ENCODE measurements around the gene GRIN2C. TPM values are rescaled to one million over a fixed set of nuclear protein-coding genes. Genes with fewer than 3 reads are reported as not detected.

The GRIN2C gene
- total and polyA plus RNA-seq, 2 donors (not counting 3 experiments of a cell fraction or from before 2014, with no cell fraction given), result 0.04 to 0.60 TPM

- Histone ChIP-seq H3K4me3 (replicated peaks in 1 of 3; ENCODE audit: insufficient read depth in 1 of 3, low read depth in 1 of 3, low read length in 3 of 3) (no peak overlapping the region), H3K9me3 (replicated peaks; ENCODE audit: control insufficient read depth, insufficient read depth, low read length) (no peaks in the 10 kb centered on the region), H4K20me1 (replicated peaks; ENCODE audit: control insufficient read depth, extremely low read depth, insufficient read depth, low read length) (no peaks in the 10 kb centered on the region), H3K36me3 (ENCODE audit: control insufficient read depth in 2 of 2, extremely low read depth in 1 of 2, insufficient read depth in 2 of 2, low read length in 2 of 2) (peaks cover 8 to 10% of the 10 kb centered on the region in 2 experiments), H3K9me1 (replicated peaks; ENCODE audit: control insufficient read depth, extremely low read depth, insufficient read depth, low read length) (no peaks in the 10 kb centered on the region), H3K27me3 (ENCODE audit: control insufficient read depth in 2 of 2, insufficient read depth in 2 of 2, low read length in 2 of 2) (no peaks in the 10 kb centered on the region), H3K27ac (ENCODE audit: insufficient read depth, low read depth, low read length) (peak overlapping the region; percentile 21), H3K4me2 (ENCODE audit: insufficient read depth, low read length) (no peak overlapping the region), H3K9ac (replicated peaks; ENCODE audit: extremely low read depth, insufficient read depth, low read length) (no peak overlapping the region), H2AFZ (ENCODE audit: low read depth, low read length) (no peak overlapping the region), H3K79me2 (ENCODE audit: control insufficient read depth, insufficient read depth, low read length) (no peaks in the 10 kb centered on the region), H3K4me1 (ENCODE audit: control insufficient read depth, extremely low read depth, insufficient read depth, low read length) (peaks cover 24% of the 10 kb centered on the region)
- FAIRE-seq (no peak), DNase-seq (ENCODE audit: low read depth, low spot score) (no peak)
- no TSS peak for BruUV-seq (replicated peaks)
- TF ChIP-seq POLR2AphosphoS5 (IDR thresholded peaks at IDR 0.05; ENCODE audit: insufficient read depth, low read depth, low read length) (no peak), FOS (IDR thresholded peaks at IDR 0.05; ENCODE audit: borderline replicate concordance, insufficient read depth, low read length) (no peak), EZH2 (IDR thresholded peaks at IDR 0.05; ENCODE audit: borderline replicate concordance, low read depth, low read length, severe bottlenecking) (no peak), MAX (IDR thresholded peaks at IDR 0.05; ENCODE audit: insufficient read depth, insufficient read length) (no peak), MYC (IDR thresholded peaks at IDR 0.05; ENCODE audit: low read depth, low read length) (no peak), GATA2 (IDR thresholded peaks at IDR 0.05; ENCODE audit: insufficient read depth, insufficient read length, low read depth, low read length) (no peak), POLR2A (IDR thresholded peaks at IDR 0.05; ENCODE audit: low read depth, low read length) (no peak)
- dilution Hi-C loops (cut with MboI; ENCODE audit: extremely low pct_ligation_motif_present, low sequenced_read_pairs), result no loop called here
- POLR2A ChIA-PET, result interaction anchor here (1.0 kb wide), 1 partner anchor 22 kb away, joined by 10 read pairs; the partner anchor contains the start of gene NAT9
- CTCF ChIA-PET, result interaction anchor here (1.3 to 14.0 kb wide), 4 partner anchors 45 to 160 kb away, joined by 3 to 325 read pairs (median 6); partner anchors contain the start of gene GRIN2C
- intact Hi-C loops (cut with micrococcal nuclease), result loop anchor here (2.0 kb wide), 1 partner anchor 29 kb away; no protein-coding TSS in a partner anchor
Observed at GRCh38 chr17:74797824-74798223, 61.9 kb downstream of the GRIN2C start.

GRCh38 chr17:74796866-74797265 is 62.8 kb downstream of the GRIN2C start:
- no peak overlapping the region for H3K4me2 ChIP-seq (ENCODE audit: insufficient read depth, low read length)
- H4K20me1 ChIP-seq (replicated peaks; ENCODE audit: control insufficient read depth, extremely low read depth, insufficient read depth, low read length), result no peaks in the 10 kb centered on the region
- POLR2A ChIA-PET, result interaction anchor here (1.0 kb wide), 1 partner anchor 21 kb away, joined by 10 read pairs; the partner anchor contains the start of gene NAT9
- no peak overlapping the region for H3K27ac ChIP-seq (ENCODE audit: insufficient read depth, low read depth, low read length)
- no TSS peak for BruUV-seq (replicated peaks)
- H3K27me3 ChIP-seq (ENCODE audit: control insufficient read depth in 2 of 2, insufficient read depth in 2 of 2, low read length in 2 of 2), result no peaks in the 10 kb centered on the region
- peaks cover 24% of the 10 kb centered on the region for H3K4me1 ChIP-seq (ENCODE audit: control insufficient read depth, extremely low read depth, insufficient read depth, low read length)
- DNase-seq (ENCODE audit: low read depth, low spot score), result no peak
- CTCF ChIA-PET, result interaction anchor here (0.9 to 14.0 kb wide), 4 partner anchors 29 to 161 kb away, joined by 3 to 325 read pairs (median 6); partner anchors contain the start of gene GRIN2C
- H3K36me3 ChIP-seq (ENCODE audit: control insufficient read depth in 2 of 2, extremely low read depth in 1 of 2, insufficient read depth in 2 of 2, low read length in 2 of 2), result peaks cover 8 to 10% of the 10 kb centered on the region in 2 experiments
- TF ChIP-seq MYC (IDR thresholded peaks at IDR 0.05; ENCODE audit: low read depth, low read length), result no peak
- TF ChIP-seq POLR2AphosphoS5 (IDR thresholded peaks at IDR 0.05; ENCODE audit: insufficient read depth, low read depth, low read length), result no peak
- TF ChIP-seq EZH2 (IDR thresholded peaks at IDR 0.05; ENCODE audit: borderline replicate concordance, low read depth, low read length, severe bottlenecking), result no peak
- TF ChIP-seq JUN (IDR thresholded peaks at IDR 0.05; ENCODE audit: borderline replicate concordance, insufficient read depth, insufficient read length, low read depth), result no peak
- no peak for TF ChIP-seq MAX (IDR thresholded peaks at IDR 0.05; ENCODE audit: insufficient read depth, insufficient read length)
- no peak for TF ChIP-seq FOS (IDR thresholded peaks at IDR 0.05; ENCODE audit: borderline replicate concordance, insufficient read depth, low read length)
- TF ChIP-seq POLR2A (IDR thresholded peaks at IDR 0.05; ENCODE audit: low read depth, low read length), result no peak
- TF ChIP-seq CTCF (IDR thresholded peaks at IDR 0.05; ENCODE audit: extremely low read depth in 1 of 2, insufficient read depth in 1 of 2, low read depth in 1 of 2, low read length in 2 of 2), result no peak
- TF ChIP-seq GATA2 (IDR thresholded peaks at IDR 0.05; ENCODE audit: insufficient read depth, insufficient read length, low read depth, low read length), result no peak
- H3K9ac ChIP-seq (replicated peaks; ENCODE audit: extremely low read depth, insufficient read depth, low read length), result no peak overlapping the region
- no peaks in the 10 kb centered on the region for H3K79me2 ChIP-seq (ENCODE audit: control insufficient read depth, insufficient read depth, low read length)
- H3K9me1 ChIP-seq (replicated peaks; ENCODE audit: control insufficient read depth, extremely low read depth, insufficient read depth, low read length), result no peaks in the 10 kb centered on the region
- no peak for FAIRE-seq
- H3K9me3 ChIP-seq (replicated peaks; ENCODE audit: control insufficient read depth, insufficient read depth, low read length), result no peaks in the 10 kb centered on the region
- H2AFZ ChIP-seq (ENCODE audit: low read depth, low read length), result no peak overlapping the region
- intact Hi-C loops (cut with micrococcal nuclease) (no loop called here), dilution Hi-C loops (cut with MboI; ENCODE audit: extremely low pct_ligation_motif_present, low sequenced_read_pairs) (no loop called here)
- no peak overlapping the region for H3K4me3 ChIP-seq (replicated peaks in 1 of 3; ENCODE audit: insufficient read depth in 1 of 3, low read depth in 1 of 3, low read length in 3 of 3)
